HG03432 (cell line): ENCODE measurements around the gene MAP7D3.
"Not testable (repeated sequence)": the region's sequence is repeated elsewhere in the genome, so short reads cannot be mapped to it uniquely, and the experiment has no call there.

Experiments
- ATAC-seq: cut with Tn5 transposase; IDR thresholded peaks from one replicate; pipeline ENCODE4 v1.9.1; 2021; ENCODE audit warnings: mild to moderate bottlenecking, moderate library complexity; ENCODE audit not compliant: unreplicated experiment

Gene MAP7D3

GRCh38 chrX:136250191-136251040, 784 bp downstream of the MAP7D3 start:
- peak; percentile 48 for ATAC-seq

DNA sequence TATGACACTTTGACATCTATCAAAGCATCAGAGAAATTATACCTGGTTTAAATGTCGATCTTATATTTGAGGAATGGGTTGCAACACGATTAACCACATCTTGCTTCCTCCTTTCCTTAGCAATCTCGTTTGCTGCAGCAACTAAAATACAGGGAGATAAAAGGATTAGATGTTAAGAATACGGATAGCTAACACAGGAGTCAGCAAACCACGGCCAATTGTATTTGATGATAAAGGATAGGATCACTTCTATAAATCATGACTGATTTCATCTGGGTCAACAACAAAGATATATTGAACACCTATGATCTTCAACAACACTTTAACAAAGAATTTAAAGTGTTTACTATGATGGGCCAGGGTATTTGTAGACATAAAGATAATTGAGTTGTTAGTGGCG, 5.0 kb downstream of the MAP7D3 start:
- no peak for ATAC-seq

- not testable (repeated sequence) for ATAC-seq
These were observed 13.4 kb downstream of the MAP7D3 start for GRCh38 chrX:136237849-136238248.

GRCh38 chrX:136237074-136237473, 14.1 kb downstream of the MAP7D3 start:
- no peak for ATAC-seq

DNA sequence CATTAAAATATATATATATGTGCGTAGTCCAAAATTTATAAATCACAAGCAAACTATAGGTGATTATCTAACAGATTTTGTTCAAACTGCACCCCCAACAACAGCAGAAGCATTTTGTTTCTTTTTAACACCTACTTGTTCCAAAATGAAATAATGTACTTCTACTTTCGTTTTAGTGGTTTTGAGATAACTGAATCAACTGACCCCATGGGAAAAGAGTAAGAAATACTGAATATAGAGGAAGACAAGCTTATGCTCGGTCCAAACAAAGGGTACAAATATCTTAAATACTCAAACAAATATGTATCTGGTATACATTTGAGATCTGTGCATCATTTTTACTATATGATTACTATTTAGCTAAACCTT, 22.4 kb downstream of the MAP7D3 start:
- peak; percentile 73 for ATAC-seq

- peak; percentile 79 for ATAC-seq
These were observed 23.0 kb downstream of the MAP7D3 start for GRCh38 chrX:136227948-136228838.

DNA sequence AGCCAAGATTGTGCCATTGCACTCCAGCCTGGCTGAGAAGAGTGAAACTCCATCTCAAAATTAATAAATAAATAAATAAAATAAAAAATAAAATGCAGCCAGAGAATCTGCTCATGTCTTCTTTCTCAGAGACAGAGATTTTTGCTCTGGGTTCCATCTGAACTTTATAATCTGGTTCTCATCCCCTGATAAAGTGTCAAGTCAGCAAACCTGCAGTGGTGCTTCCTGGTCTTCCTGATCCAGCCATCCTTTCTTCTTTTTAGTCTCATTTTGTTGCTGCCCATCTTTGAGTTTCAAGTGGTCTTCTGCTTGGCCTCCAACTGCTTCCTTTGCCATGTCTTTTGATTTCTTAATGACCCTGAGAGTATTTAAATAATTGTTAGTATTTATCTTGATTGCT, 24.1 kb downstream of the MAP7D3 start:
- ATAC-seq, result no peak

- no peak for ATAC-seq
These were observed 29.2 kb downstream of the MAP7D3 start for GRCh38 chrX:136221851-136222513.

DNA sequence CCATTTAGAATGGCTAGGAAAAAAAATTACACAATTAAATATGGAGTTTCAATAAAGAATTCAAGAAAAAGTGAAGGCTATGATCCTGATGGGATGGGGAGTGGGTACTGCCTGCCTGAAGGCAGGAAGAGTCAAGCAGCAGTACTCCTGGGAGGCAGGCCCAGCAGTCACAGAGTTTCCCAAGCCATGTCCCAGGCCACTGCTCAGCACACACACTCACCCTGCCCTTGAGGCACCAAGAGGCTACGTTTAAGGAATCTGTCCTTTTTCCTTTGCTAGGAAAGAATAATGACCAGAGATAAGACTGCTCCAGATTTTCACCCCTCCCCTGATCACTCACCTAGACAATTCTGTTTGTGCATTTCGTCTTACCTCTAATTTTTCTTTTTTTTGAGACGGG, 30.2 kb downstream of the MAP7D3 start:
- ATAC-seq, result no peak

DNA sequence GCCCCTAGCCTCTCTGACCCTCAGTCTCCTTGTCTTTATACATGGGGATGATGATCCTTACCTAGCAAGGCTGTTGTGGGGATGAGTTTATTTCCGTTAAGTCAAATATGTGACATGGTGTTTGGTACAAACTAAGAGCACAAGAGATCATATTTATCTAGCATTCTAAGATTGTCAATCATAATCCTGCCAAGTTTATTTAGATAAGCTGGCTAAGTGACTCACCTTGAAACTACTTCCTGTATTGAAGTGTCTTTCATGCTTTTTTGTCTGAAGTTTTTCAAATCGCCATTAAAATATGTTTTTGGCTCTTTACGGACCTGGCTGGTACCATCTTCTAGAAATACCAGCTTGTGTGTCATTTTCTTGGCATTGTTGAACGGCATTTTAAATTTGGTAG, 30.7 kb downstream of the MAP7D3 start:
- no peak for ATAC-seq

GRCh38 chrX:136219893-136220292, 31.3 kb downstream of the MAP7D3 start:
- no peak for ATAC-seq

DNA sequence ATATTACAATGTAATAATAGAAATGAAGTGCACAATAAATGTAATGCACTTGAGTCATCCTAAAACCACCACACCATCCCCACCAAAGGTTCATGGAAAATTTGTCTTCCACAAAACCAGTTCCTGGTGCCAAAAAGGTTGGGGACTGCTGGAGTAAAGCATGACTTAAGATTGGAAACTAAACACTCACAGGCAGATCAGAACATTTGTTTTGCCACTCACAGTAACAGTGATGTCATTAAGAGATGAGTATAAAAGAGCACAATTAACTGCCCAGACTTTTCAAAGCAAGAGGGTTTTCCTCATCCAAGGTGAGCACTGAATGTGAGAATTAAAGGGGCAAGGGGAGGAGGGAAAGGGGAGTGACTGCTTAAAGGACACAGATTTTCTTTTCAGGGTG, 35.6 kb downstream of the MAP7D3 start:
- no peak for ATAC-seq

DNA sequence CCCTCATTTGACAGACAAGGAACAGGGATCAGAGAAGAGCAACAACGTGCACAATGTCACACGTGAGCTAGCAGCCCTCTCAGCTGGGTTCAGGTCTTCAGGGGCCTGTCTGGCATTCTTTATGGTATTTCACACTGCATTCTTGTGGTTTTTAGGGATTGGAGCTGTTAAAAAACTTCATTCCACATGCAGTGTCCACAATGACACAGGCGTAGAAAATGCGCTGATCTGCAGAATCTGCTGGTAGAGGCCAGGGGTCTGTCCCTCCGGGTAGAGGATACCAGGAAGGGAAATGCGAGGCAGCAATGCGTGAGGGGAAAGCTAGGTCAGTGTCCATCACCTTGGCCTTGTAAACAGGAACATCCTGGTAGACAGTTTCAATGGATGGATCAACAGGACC, 36.6 kb downstream of the MAP7D3 start:
- ATAC-seq, result no peak

DNA sequence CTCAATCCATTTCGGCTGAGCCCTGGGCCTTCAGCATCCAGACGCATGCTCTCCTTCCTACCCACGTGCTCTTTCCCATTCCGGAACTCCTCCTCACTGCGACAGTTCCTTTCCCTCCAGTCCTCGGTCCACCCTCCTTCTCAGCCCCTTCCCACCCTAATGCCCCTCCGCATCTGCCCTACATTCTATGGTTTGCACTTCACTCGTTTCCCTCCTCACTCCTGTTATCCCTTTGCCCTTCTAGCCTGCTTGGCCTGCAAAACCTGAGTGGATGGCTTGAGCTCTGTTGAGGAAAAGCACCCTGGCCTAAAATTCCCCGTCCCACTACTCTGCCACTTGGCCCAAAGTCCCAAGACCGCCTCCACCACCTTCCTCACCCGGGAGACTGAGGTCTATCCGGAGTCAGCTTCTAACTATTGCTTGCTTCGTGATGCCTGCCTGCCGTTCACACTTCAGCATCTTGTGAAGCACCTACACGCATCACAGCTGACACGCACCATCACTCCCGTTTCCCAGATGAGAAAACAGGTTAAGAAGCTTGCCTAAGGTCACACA, 38.6 kb downstream of the MAP7D3 start:
- no peak for ATAC-seq

DNA sequence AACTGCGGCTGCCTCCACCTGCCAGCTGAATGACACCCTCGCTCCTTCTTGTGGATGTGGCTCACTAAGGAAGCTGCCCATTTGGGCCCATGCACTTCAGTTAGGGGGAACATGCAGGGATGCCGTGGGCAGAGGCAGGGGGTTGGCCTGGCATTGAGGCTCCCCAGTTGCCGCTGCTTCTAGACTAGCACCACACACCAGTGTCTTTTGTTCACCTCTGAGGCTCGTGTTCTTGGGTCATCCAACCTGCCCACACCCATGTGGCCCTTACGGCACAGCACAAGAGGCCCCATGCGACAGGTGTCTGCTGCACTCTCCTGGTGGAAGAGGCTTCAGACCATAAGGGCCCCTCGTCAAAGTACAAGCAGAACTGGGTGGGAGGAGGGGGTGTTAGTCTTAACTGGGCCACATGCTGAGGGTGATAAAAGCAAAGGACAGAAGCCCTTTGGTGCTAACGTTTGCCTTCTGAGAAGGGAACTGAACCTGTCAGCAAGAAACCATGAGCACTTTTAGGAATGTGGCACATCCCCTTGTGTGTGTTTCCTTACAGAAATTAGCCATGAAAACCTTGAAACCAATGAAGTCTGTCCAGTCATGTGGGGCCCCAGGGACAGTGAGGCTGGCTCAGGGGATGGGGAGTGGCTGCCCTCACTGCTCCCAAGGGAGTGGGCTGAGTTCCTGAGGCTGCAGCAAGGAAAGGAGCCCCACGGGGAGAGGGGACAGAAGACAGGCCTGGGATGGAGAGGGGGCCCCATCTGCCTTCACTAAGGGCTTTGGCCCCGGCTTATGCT, 39.2 kb downstream of the MAP7D3 start:
- no peak for ATAC-seq

DNA sequence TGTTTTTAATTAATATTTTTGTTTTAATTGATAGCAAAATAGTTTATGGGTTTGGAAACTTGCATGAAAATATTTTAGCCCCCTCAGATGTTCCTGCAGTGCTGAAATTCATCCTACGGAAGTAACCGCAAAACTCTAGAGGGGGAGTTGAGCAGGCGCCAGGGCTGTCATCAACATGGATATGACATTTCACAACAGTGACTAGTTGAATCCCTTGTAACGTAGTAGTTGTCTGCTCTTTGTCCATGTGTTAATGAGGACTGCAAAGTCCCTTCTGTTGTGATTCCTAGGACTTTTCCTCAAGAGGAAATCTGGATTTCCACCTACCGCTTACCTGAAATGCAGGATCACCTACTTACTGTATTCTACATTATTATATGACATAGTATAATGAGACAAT, 40.4 kb downstream of the MAP7D3 start:
- no peak for ATAC-seq

DNA sequence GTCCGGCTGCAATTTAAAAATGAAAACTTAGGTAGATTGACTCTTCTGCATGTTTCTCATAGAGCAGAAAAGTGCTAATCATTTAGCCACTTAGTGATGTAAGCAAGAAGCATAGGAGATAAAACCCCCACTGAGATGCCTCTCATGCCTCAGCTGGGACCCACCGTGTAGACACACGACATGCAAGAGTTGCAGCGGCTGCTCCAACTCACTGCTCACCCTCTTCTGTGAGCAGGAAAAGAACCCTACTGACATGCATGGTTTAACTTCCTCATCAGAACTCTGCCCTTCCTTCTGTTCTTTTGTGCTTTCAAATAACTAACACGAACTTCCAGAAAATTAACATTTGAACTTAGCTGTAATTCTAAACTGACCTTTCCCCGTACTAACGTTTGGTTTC, 41.0 kb downstream of the MAP7D3 start:
- ATAC-seq, result peak; percentile 70

DNA sequence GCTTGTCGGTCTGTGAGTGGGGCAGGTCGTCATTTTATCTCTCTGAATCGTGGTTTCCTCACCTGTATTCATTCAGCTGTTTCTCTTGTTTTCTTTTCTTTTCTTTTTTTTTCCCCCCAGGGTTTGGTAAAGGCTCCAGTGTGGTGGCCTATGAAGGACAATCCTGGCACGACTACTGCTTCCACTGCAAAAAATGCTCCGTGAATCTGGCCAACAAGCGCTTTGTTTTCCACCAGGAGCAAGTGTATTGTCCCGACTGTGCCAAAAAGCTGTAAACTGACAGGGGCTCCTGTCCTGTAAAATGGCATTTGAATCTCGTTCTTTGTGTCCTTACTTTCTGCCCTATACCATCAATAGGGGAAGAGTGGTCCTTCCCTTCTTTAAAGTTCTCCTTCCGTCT, 41.4 kb downstream of the MAP7D3 start:
- ATAC-seq, result no peak

GRCh38 chrX:136209016-136209738, 42.0 kb downstream of the MAP7D3 start:
- ATAC-seq, result no peak

- no peak for ATAC-seq
These were observed 43.7 kb downstream of the MAP7D3 start for GRCh38 chrX:136207546-136207945.
